ENCODE measurements around the gene TMEM130. TPM values are rescaled to one million over a fixed set of nuclear protein-coding genes. Genes with fewer than 3 reads are reported as not detected.

TMEM130 gene
- total and polyA plus RNA-seq, 9 of the 15 experiments (the other 6 are each of a cell fraction or from before 2014, with no cell fraction given) = 0.07 TPM; not detected in 8

DNA sequence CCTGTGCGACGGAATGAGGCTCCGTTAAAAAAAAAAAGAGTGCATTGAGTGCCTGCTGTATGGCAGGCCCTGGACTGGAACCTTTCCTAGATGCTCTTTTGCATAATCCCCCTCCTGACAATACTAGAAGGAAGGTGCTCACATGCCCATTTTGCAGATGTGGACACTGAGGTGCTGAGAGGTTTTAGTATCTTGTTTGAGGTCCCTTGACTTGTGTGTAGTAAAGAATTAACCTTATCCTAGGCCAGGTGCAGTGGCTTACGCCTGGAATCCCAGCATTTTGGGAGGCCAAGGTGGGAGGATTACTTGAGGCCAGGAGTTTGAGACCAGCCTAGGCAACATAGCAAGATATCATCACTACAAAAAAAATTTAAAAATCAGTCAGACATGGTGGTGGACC lies 46.6 kb downstream of the TMEM130 start (continued):
- TF ChIP-seq, protein P1, sequence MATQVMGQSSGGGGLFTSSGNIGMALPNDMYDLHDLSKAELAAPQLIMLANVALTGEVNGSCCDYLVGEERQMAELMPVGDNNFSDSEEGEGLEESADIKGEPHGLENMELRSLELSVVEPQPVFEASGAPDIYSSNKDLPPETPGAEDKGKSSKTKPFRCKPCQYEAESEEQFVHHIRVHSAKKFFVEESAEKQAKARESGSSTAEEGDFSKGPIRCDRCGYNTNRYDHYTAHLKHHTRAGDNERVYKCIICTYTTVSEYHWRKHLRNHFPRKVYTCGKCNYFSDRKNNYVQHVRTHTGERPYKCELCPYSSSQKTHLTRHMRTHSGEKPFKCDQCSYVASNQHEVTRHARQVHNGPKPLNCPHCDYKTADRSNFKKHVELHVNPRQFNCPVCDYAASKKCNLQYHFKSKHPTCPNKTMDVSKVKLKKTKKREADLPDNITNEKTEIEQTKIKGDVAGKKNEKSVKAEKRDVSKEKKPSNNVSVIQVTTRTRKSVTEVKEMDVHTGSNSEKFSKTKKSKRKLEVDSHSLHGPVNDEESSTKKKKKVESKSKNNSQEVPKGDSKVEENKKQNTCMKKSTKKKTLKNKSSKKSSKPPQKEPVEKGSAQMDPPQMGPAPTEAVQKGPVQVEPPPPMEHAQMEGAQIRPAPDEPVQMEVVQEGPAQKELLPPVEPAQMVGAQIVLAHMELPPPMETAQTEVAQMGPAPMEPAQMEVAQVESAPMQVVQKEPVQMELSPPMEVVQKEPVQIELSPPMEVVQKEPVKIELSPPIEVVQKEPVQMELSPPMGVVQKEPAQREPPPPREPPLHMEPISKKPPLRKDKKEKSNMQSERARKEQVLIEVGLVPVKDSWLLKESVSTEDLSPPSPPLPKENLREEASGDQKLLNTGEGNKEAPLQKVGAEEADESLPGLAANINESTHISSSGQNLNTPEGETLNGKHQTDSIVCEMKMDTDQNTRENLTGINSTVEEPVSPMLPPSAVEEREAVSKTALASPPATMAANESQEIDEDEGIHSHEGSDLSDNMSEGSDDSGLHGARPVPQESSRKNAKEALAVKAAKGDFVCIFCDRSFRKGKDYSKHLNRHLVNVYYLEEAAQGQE (IDR thresholded peaks at IDR 0.05; ENCODE audit: borderline replicate concordance) = no peak
- TF ChIP-seq, protein P1 (CRISPR knock-in tag; IDR thresholded peaks at IDR 0.05; ENCODE audit: low read depth) = no peak
- TF ChIP-seq HOXB6 (CRISPR knock-in tag; IDR thresholded peaks at IDR 0.05; ENCODE audit: borderline replicate concordance) (no peak), ZNF766 (CRISPR knock-in tag; conservative IDR thresholded peaks at IDR 0.05) (no peak), ETV6 (IDR thresholded peaks at IDR 0.05; ENCODE audit: borderline replicate concordance in 1 of 2, low read depth in 2 of 2, low read length in 1 of 2) (no peak), ETV6 (CRISPR knock-in tag; IDR thresholded peaks at IDR 0.05; ENCODE audit: borderline replicate concordance) (no peak), ZNF384 (IDR thresholded peaks at IDR 0.05; ENCODE audit: low read depth, low read length) (no peak), NUFIP1 (IDR thresholded peaks at IDR 0.05; ENCODE audit: partially characterized antibody) (no peak), NFRKB (IDR thresholded peaks at IDR 0.05; ENCODE audit: low read depth) (no peak), HNRNPL (IDR thresholded peaks at IDR 0.05; ENCODE audit: low read depth, low read length) (no peak), WHSC1 (IDR thresholded peaks at IDR 0.05; ENCODE audit: low read length) (no peak), DMBX1 (CRISPR knock-in tag; IDR thresholded peaks at IDR 0.05; ENCODE audit: borderline replicate concordance) (no peak), PHF20 (IDR thresholded peaks at IDR 0.05; ENCODE audit: partially characterized antibody) (peak; percentile 20), TBP (optimal IDR thresholded peaks at IDR 0.05; ENCODE audit: low read depth, low read length) (no peak)
- TF ChIP-seq, protein P2, sequence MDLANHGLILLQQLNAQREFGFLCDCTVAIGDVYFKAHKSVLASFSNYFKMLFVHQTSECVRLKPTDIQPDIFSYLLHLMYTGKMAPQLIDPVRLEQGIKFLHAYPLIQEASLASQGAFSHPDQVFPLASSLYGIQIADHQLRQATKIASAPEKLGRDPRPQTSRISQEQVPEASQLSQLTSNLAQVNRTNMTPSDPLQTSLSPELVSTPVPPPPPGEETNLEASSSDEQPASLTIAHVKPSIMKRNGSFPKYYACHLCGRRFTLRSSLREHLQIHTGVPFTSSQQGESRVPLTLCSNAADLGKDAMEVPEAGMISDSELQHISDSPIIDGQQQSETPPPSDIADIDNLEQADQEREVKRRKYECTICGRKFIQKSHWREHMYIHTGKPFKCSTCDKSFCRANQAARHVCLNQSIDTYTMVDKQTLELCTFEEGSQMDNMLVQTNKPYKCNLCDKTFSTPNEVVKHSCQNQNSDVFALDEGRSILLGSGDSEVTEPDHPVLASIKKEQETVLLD (IDR thresholded peaks at IDR 0.05) = no peak
- TF ChIP-seq, protein P3, sequence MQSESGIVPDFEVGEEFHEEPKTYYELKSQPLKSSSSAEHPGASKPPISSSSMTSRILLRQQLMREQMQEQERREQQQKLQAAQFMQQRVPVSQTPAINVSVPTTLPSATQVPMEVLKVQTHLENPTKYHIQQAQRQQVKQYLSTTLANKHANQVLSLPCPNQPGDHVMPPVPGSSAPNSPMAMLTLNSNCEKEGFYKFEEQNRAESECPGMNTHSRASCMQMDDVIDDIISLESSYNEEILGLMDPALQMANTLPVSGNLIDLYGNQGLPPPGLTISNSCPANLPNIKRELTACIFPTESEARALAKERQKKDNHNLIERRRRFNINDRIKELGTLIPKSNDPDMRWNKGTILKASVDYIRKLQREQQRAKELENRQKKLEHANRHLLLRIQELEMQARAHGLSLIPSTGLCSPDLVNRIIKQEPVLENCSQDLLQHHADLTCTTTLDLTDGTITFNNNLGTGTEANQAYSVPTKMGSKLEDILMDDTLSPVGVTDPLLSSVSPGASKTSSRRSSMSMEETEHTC (IDR thresholded peaks at IDR 0.05) = no peak
- TF ChIP-seq, protein P4, sequence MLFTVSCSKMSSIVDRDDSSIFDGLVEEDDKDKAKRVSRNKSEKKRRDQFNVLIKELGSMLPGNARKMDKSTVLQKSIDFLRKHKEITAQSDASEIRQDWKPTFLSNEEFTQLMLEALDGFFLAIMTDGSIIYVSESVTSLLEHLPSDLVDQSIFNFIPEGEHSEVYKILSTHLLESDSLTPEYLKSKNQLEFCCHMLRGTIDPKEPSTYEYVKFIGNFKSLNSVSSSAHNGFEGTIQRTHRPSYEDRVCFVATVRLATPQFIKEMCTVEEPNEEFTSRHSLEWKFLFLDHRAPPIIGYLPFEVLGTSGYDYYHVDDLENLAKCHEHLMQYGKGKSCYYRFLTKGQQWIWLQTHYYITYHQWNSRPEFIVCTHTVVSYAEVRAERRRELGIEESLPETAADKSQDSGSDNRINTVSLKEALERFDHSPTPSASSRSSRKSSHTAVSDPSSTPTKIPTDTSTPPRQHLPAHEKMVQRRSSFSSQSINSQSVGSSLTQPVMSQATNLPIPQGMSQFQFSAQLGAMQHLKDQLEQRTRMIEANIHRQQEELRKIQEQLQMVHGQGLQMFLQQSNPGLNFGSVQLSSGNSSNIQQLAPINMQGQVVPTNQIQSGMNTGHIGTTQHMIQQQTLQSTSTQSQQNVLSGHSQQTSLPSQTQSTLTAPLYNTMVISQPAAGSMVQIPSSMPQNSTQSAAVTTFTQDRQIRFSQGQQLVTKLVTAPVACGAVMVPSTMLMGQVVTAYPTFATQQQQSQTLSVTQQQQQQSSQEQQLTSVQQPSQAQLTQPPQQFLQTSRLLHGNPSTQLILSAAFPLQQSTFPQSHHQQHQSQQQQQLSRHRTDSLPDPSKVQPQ (CRISPR knock-in tag; IDR thresholded peaks at IDR 0.05; ENCODE audit: borderline replicate concordance) = no peak

Data from K562 (cell line).